HG03066 (cell line): ENCODE data around the gene GANC.

Experiments
- ATAC-seq: cut with Tn5 transposase; IDR thresholded peaks from one replicate; pipeline ENCODE4 v1.9.1; 2021; ENCODE audit warnings: low read depth; ENCODE audit not compliant: unreplicated experiment

The GANC gene

DNA sequence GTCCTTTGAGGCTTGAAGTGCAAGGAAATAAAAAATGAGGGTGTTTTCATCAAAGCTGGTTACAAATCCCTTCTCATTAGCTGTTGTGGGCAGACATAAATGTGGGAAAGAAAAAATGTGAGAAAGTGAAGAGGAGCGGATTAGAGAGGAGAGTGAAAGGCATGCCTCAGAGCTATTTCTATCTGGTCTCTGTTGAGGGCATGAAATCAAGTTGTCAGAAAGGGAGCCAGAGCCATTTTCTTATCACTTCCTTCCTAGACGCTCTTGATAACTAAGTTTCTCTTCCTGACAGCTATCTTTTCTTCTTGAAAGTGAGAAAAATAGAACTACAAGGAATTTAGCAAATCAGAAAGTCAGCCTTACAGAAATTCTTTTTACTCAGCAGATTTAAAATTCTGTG, 65.5 kb downstream of the GANC start:
- ATAC-seq = no peak

DNA sequence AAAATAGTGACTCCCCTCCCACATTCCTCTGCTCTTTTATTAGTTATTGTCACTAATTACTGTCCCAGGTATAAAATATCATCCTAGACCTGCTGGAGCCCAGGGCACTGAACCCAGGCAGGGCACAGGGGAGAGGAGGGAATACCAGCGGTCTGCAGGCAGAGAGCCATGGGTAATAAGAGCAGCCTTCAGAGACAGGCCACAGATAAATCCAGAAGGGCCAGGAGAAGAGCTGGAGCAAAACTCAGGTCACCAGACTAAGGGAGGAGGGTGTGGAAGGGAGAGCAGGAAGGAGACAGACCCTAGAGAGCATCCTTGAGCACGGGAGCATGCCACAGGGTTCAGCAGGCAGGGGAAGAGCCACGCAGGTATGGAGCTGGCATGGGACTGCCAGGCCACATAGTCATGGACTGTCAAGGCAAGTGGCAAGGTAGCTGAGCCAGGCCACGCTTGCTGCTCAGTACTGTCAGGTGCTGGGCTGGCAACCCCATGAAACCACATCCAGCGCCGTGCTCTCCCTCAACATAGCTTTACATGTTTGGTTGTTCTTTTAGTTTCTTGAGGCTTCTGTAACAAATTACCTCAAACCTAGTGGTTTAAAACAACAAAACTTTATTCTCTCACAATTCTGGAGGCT, 70.7 kb downstream of the GANC start:
- ATAC-seq = no peak

DNA sequence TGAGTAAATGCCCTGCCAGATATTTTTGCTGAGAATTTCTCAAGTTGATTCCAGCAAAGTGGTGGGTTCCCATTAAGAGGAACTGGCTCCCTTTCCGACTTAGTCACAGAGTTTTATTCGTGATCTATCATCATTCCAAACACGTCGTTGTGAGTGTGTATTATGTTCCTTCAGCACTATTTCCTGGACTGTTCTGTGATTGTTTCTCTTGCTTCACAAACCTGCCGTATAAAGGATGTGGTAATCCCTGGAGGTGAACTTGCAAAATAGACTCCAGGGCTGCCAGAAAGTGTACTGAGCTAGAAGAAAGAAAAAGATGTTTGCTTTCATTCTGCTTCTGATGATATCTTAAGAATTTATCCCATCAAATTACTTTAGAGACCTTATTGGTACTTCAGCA, 71.8 kb downstream of the GANC start:
- no peak for ATAC-seq

DNA sequence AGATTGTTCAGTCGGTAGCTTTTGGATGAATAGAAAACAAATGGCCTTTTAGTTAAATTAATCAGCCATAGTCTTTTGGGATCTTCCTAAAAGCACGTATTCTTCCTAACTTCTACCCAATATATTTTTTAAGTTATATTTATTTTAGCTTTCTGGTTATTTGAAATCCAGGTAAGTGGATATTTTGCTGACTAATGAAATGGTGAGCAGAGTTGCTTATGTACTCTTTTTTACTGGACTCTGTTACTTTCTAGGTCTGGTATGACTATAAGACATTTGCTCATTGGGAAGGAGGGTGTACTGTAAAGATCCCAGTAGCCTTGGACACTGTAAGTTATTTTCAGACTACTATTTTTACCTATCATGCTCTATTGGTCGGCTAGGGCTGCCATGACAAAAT, 72.5 kb downstream of the GANC start:
- ATAC-seq = no peak

DNA sequence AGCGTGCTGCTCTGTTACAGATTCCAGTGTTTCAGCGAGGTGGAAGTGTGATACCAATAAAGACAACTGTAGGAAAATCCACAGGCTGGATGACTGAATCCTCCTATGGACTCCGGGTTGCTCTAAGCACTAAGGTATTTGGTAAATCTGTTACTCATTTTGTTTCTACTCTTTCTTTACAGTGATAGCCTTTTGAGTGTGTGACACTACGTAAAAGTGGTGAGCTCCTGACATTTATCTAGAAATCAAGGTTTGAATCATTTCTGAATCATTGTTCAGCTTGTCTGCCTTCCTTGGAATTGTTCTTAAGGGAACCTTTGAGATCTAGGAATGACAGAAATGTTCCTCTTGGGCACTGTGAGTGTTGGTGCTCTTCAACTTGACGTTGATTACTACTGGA, 75.1 kb downstream of the GANC start:
- ATAC-seq = no peak

DNA sequence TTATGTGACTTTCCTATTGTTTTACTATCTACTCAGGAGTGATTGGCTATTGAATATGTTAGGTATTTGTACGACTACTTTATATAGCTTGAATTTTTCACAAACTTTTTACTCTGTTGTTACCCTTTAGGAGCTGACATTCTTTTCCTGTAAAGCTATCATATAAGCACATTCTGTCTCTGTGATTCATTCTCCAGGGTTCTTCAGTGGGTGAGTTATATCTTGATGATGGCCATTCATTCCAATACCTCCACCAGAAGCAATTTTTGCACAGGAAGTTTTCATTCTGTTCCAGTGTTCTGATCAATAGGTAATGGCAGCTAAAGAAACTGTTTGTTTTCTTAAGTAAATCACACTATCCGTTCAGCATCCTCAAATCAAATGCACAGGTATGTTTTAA, 76.2 kb downstream of the GANC start:
- ATAC-seq = no peak

DNA sequence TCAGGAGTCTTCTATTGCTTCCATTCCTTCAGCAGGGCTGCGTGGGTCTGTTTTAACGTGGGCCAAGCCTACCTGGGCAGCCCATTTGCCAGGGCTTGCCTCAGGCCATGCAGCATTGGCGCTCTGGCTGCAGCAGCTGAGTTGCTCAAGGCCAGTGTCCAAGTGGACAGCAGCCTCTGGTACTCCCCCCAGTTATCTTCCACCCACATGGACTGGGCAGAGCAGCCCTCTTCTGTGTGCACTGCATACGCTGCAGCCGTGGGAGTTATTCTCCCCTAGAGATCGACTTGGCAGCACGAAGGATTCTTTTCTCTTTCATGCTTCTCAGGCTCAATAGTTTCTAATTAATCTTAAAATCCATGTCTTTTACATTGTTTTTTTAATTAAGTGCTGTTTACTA, 79.4 kb downstream of the GANC start:
- no peak for ATAC-seq

DNA sequence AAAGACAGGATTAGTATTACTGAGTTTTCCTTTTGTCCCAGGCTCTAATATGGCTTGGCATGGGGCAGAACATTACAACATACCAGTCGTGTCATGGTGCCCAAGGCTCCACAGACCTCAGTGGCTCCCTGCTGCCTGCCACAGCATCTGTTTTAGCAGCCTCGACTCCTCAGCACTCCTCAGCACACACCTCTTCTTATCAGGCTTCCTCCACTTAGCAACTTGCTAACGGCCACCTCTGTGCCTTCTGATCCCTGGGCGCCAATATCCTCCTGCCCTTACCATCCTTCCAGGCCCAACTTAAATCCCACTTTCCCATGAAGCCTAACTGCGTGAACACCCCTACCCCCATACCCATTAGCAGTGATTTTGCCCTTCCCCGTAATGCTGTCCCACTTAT, 80.1 kb downstream of the GANC start:
- ATAC-seq = no peak

DNA sequence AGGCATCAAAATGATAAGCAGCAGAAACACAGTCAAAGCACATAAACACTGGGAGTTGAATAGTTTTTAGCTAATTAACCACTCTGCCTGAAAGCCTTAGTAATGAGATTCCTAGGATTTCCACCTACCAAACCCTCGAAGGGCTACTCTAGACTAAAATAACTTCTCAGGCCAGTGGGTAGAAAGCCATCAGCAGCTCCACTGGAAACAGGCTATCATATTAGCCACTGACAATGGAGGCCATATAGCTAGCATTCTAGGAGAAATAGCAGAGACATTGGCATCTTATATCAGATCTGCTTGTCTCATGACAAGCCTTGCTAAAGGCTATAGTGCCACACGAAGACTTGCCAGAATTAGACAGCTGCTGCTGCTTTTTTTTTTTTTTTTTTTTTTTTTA, 81.8 kb downstream of the GANC start:
- no peak for ATAC-seq

DNA sequence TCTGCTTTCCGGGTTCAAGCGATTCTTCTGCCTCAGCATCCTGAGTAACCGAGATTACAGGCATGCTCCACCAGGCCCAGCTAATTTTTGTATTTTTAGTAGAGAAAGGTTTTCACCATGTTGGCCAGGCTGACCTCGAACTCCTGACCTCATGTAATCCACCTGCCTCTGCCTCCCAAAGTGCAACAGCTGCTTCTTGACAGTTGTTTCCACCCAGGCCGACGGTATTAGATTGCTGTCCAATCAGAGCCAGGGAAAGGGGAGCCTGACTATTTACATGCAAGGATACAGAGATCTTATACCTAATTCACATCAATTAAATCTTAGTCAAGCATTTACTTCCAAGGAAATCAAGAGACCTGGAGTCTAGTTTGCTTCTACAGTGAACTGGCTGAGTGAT, 82.3 kb downstream of the GANC start:
- no peak for ATAC-seq

DNA sequence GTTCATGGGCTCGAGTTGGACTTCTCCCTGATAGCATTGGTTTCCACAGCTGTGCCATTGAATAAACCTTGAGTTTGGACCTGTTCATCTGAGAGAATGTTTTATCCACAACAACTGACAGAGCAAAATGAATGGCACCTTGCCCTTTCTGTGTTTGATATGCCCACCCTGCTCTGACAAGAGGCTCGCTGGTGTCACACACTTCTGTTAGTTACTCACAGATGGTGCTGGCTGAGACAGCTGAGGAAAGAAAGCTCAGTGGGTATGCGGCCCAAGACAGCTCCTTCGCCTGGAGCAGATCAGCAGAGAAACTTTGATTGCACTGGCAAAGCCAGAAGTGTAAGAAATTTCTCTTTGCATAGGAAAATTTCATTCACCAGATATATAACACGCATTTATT, 83.8 kb downstream of the GANC start:
- no peak for ATAC-seq

DNA sequence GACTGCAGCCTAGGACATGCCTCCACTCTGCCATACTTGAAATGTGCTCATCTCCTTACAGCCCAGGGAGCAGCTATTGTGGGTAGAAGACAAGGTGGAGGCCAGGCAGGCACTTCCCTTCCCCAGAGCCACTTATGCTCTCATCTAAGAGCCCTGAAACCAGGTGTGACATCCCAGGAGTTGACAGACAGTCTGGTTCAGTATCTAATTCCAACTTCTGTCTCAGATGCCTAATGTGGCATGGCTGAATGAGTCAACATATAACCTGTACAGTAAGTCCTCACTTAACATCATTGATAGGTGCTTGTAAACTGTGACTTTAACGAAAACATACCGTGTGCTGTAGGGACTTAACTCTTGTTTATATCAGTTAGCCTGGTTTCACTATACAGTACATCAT, 85.1 kb downstream of the GANC start:
- no peak for ATAC-seq

DNA sequence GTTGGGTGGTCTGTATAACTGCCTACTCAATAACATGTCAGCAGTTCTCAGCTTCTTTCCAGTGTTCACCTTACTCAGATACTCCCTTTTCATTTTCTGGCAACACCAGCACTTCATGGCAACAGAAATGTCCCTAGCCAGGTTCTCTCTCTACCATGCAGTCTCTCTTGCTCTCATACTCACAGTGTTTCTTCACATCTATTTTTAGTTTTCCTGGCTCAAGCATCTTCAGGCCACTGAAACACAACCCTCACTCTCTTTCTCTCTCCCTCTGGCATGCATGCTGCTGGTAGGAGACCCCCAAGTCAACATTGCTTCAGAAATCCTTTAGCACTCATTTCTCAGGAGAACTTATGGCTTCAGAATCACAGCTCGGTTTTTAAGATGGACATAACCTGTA, 86.2 kb downstream of the GANC start, which contains the start of gene CAPN3:
Gene CAPN3, plus strand, starts transcription at position 253 of the 400 bp plus-strand sequence. CDS start 305 bp downstream, outside the sequence.
- no peak for ATAC-seq

DNA sequence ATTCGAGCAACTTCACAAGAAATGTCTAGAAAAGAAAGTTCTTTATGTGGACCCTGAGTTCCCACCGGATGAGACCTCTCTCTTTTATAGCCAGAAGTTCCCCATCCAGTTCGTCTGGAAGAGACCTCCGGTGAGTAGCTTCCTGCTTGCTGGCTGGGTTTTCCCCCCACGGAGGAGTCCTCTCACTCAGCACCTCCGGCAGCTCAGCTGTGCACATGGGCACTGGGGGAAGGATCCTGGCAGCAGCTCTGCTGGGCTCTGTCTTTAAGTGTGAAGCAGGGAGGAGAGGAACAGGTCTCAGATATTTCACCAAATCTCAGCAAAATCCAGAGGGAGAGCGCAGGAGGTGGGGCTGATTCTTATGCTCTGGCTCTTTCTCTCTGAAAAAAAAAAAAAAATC, 87.0 kb downstream of the GANC start:
- no peak for ATAC-seq

DNA sequence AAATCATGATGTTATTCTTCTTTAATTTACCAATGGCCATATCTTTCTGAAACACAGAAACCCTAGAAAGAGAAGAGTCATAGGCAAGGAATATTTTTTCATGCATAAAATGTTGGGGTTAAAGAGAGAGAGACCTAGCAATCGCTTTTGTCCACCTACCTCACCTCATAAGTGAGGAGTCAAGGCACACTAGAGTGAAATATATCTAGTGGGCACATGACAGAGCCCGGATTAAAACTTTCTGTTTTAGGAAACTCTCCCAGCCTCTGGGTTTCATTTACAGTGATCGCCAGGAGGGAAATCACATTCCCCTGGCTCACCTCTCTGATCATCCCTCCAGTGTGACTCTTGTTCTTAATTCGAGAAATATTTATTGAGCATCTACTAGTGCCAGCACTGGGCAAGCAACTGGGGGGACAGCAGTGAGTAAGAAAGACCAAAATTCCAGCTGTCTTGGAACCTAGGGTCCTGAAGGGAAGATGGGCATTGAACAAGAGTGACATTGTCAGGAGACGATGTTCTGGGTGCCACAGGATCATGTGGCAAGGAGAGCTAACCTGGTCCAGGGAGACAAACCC, 87.6 kb downstream of the GANC start:
- no peak for ATAC-seq

DNA sequence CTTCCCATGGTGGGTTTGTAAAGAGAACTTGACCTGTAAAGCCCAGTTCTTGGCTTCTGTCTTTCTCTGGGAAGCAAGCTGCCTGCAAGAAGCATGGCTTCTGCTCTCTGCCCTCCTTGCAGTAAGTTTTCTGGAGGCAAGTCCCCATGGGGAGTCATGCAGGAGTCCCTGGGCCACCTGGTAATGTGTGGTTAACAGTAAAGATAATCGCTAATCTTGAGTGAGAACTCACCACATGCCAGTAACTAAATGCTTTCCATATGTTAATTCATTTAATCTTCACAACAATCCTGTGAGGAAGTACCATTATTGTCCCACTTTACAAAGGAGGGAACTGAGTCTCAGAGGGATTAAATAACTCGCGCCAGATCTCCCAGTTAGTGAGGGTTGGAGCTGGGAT, 90.5 kb downstream of the GANC start:
- ATAC-seq = no peak

DNA sequence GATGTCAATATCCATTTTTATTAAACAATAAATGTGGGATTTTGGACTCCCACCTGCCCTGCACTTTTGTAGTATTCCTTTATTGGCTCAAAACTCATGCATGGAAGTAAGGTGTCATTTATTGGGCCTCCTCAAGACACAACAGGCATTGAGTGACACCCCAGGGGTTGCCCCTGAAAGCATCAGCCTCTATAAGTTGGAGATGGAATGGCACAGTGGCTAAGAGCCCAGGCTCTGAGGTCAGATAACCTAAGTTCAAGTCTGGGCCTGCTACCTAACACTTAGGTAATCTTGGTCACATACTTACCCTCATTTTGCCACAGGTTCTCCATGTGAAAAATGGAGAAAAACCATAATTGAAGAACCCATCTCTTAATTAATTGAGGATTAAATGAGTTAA, 90.9 kb downstream of the GANC start:
- no peak for ATAC-seq

DNA sequence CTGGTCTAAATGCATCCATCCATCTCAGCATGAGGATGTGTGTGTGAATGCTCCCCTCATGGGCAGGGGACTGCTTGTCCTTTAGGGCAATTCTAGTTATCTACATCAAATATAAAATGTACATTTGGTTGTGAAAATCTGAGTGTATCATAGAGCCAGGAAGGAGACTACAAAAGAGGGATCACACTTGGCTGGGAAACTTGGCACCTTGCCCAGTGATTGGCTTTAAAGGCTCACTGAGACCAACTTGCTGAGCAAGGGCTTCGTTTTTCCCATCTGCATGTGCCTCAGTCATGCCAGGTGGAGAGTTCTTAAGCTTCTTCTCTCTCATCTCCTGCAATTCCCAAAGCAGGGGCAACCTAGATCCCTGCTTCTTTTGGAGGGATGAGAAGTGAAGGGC, 91.5 kb downstream of the GANC start:
- no peak for ATAC-seq

DNA sequence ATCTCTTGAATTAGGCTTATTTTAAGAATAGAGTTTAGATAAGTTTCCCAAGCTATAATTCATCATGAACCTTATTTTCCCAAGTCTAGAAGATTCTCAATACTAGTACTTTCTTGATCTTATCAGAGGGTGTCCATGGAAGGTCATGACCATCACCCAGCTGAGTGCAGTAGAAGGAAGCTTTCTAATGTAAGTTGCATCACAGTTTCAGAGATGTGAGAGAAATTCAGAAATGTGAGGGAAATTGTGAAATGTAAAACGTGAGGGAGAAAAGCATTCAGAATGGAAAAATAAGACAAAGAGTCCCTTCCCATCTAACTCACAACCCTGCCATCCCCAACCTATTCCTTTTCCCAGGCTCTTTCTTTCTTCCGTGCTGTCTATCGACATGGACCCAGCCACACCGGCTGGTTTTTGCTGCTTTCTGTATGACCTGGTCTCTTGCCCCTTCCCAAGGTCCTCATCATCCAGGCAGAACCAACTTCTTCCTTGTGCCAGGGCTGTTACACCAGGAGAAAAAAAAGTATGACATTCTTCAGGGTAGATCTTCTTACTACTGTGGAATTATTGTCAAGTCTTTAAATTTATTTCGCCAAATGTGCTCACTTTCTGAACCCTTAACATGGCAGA, 93.0 kb downstream of the GANC start:
- ATAC-seq = no peak

DNA sequence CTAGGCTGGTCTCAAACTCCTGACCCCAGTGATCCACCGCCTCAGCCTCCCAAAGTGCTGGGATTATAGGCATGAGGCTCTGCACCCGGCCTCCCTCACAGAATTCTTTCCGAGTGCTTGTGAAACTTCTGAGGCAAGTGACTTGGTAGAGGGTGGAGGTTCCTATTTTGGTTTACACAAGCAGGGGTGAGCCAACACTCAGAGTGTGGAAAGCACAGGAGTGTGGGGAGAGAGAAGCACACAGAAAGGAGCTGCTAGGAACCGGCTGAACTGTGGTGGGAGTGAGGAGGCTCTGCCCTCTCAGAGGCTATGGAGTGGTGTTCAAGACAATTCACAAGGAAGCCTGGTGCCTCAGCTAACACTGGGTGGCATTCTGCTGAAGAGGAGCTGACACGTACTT, 94.0 kb downstream of the GANC start:
- no peak for ATAC-seq

DNA sequence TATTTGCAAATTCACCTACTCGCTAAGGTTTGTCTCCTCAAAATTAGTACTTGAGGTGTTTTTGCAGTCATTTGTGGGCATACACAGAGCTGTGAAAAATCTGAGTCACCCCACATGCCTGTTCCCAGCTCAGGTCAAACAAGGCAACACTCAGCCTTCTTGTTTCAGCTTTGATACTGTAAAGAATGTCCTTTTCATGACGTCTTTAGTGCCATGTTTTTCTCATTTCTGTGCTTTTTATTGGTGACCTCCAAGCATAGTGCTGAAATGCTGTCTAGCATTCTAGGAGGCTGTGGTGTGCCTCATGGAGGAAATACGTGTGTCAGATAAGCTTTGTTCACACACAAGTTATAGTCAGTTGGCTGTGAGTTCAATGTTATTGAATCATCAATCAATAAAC, 95.1 kb downstream of the GANC start:
- no peak for ATAC-seq

DNA sequence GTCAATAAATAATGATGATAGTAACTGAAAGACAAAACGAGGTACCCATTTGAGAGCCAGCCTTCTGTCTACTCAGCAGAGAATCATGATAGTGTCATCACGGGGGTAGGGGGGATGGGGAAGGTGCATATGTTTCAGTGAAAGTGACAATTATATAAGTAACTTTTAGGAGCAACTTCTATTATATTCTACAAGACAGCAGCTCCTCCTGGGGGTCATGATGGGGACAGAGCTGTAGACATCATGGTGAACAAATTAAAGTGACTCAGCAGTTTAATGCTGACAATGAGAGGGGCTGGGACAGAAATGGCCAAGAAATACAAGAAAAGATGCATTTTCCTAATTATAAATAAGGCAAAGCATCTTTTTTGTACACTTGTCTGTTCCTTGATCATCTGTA, 98.1 kb downstream of the GANC start:
- ATAC-seq = no peak
